SU-DHL-6 (cell line): Measurements from ENCODE around the gene MCOLN1.

Experiments
- H2AFZ ChIP-seq: fragments of 200-600 bp; sonication (generic); 2 replicates; pipeline ENCODE4 v1.6.1; 2014; ENCODE audit warnings: low read depth, mild to moderate bottlenecking, moderate library complexity, mixed read lengths, antibody characterized with exemption, low read length; ENCODE audit not compliant: severe bottlenecking
- H3F3A ChIP-seq: fragments of 200-600 bp; shearing (Covaris generic); 2 replicates; pipeline ENCODE4 v1.6.0; 2016; ENCODE audit warnings: antibody characterized with exemption, mild to moderate bottlenecking; ENCODE audit not compliant: insufficient read depth
- H3K27ac ChIP-seq: fragments of 200-600 bp; sonication (generic); 2 replicates; pipeline ENCODE4 v1.5.1; 2016; ENCODE audit warnings: low read depth, mild to moderate bottlenecking, low read length, moderate library complexity, mixed read lengths
- H3K27me3 ChIP-seq: fragments of 200-600 bp; sonication (generic), shearing (Covaris generic); 2 replicates; pipeline ENCODE4 v1.6.0; 2014; ENCODE audit warnings: mild to moderate bottlenecking, low read length
- H3K36me3 ChIP-seq: fragments of 200-600 bp; sonication (generic); 2 replicates; pipeline ENCODE4 v1.6.1; 2014; ENCODE audit warnings: mild to moderate bottlenecking, low read length, mixed read lengths
- H3K4me2 ChIP-seq: fragments of 300-600, 200-600 bp; shearing (Covaris generic), sonication (generic); 2 replicates; pipeline ENCODE4 v1.6.0; 2014; ENCODE audit warnings: low read length, low read depth, mild to moderate bottlenecking; ENCODE audit not compliant: poor library complexity, severe bottlenecking
- H3K4me3 ChIP-seq: fragments of 200-600 bp; sonication (generic); 2 replicates; pipeline ENCODE4 v1.5.1; 2014; ENCODE audit warnings: antibody characterized with exemption, low read length, mild to moderate bottlenecking, mixed read lengths; ENCODE audit not compliant: insufficient read depth, poor library complexity, severe bottlenecking
- H3K79me2 ChIP-seq: fragments of 200-600 bp; sonication (generic); 2 replicates; pipeline ENCODE4 v1.6.1; 2014; ENCODE audit warnings: mild to moderate bottlenecking, low read length, moderate library complexity; ENCODE audit not compliant: insufficient read depth
- H3K9ac ChIP-seq: fragments of 200-600 bp; sonication (generic); 2 replicates; pipeline ENCODE4 v1.7.0; 2014; ENCODE audit warnings: mild to moderate bottlenecking, low read length
- H3K9me2 ChIP-seq: fragments of 200-600 bp; sonication (generic); replicated peaks from 2 replicates; pipeline ENCODE4 v1.6.1; 2014; ENCODE audit warnings: low read length; ENCODE audit not compliant: insufficient read depth
- H3K9me3 ChIP-seq: fragments of 200-600 bp; sonication (generic); 2 replicates; pipeline ENCODE4 v1.6.1; 2014; ENCODE audit warnings: low read length, mixed read lengths; ENCODE audit not compliant: insufficient read depth
- H4K20me1 ChIP-seq: fragments of 200-600 bp; sonication (generic); 2 replicates; pipeline ENCODE4 v1.6.1; 2014; ENCODE audit warnings: low read depth, mild to moderate bottlenecking, antibody characterized with exemption, low read length, moderate library complexity, mixed read lengths
- CTCF ChIP-seq: fragments of 200-600 bp; sonication (generic); IDR thresholded peaks from one replicate; pipeline ENCODE4 v1.5.1; 2017; ENCODE audit warnings: antibody characterized with exemption, mild to moderate bottlenecking, low read length, moderate library complexity; ENCODE audit not compliant: insufficient read depth, poor library complexity, severe bottlenecking
- EZH2phosphoT487 ChIP-seq: fragments of 200-600 bp; sonication (generic), shearing (Covaris generic); conservative IDR thresholded peaks from 2 replicates; pipeline ENCODE4 v1.6.1; 2018; ENCODE audit warnings: mild to moderate bottlenecking, antibody characterized with exemption, low read length, moderate library complexity, mixed read lengths

Gene MCOLN1

GRCh38 chr19:7522072-7522922, at the start of gene MCOLN1:
MCOLN1 (plus strand) TSS chr19:7522624; CDS start chr19:7522751, 127 bp downstream.
- Histone ChIP-seq H3K27ac (no peak within 1 kb of the TSS), H3K9me3 (no peaks in the 10 kb centered on the region), H3K36me3 (no peaks in the 10 kb centered on the region), H3F3A (no peaks in the 10 kb centered on the region), H3K27me3 (no peaks in the 10 kb centered on the region), H4K20me1 (no peaks in the 10 kb centered on the region), H3K4me3 (peak within 1 kb of the TSS; percentile 85), H3K79me2 (no peaks in the 10 kb centered on the region), H3K9ac (peak within 1 kb of the TSS; percentile 77), H2AFZ (peak within 1 kb of the TSS; percentile 78), H3K4me2 (peak within 1 kb of the TSS; percentile 93), H3K9me2 (no peaks in the 10 kb centered on the region)
- TF ChIP-seq CTCF (no peak), EZH2phosphoT487 (no peak)

- Histone ChIP-seq H3K4me3 (no peak overlapping the region), H2AFZ (no peak overlapping the region), H3K9ac (no peak overlapping the region), H4K20me1 (no peaks in the 10 kb centered on the region), H3F3A (peaks cover 13% of the 10 kb centered on the region), H3K9me3 (no peaks in the 10 kb centered on the region), H3K9me2 (no peaks in the 10 kb centered on the region), H3K4me2 (no peak overlapping the region), H3K27ac (no peak overlapping the region), H3K79me2 (no peaks in the 10 kb centered on the region), H3K27me3 (no peaks in the 10 kb centered on the region), H3K36me3 (no peaks in the 10 kb centered on the region)
- TF ChIP-seq CTCF (no peak), EZH2phosphoT487 (no peak)
These were observed 46.8 kb upstream of the MCOLN1 start for GRCh38 chr19:7475665-7476064.

- Histone ChIP-seq H2AFZ (no peak overlapping the region), H3K4me2 (no peak overlapping the region)
These were observed 46.2 kb upstream of the MCOLN1 start for GRCh38 chr19:7476241-7476640.

More at GRCh38 chr19:7476241-7476640, 46.2 kb upstream of the MCOLN1 start:
- Histone ChIP-seq H3K9ac (no peak overlapping the region), H3K4me3 (no peak overlapping the region), H3K27me3 (no peaks in the 10 kb centered on the region), H4K20me1 (no peaks in the 10 kb centered on the region), H3K9me2 (no peaks in the 10 kb centered on the region), H3K79me2 (no peaks in the 10 kb centered on the region), H3K27ac (no peak overlapping the region), H3F3A (peaks cover 13% of the 10 kb centered on the region), H3K36me3 (no peaks in the 10 kb centered on the region), H3K9me3 (no peaks in the 10 kb centered on the region)
- no peak for TF ChIP-seq EZH2phosphoT487
- TF ChIP-seq CTCF = no peak
